SU-DHL-6 (cell line): Measurements from ENCODE around the gene KCTD10.

ENCODE experiments used
- H2AFZ ChIP-seq: fragments of 200-600 bp; sonication (generic); 2 replicates; pipeline ENCODE4 v1.6.1; 2014; ENCODE audit warnings: low read depth, mild to moderate bottlenecking, moderate library complexity, mixed read lengths, antibody characterized with exemption, low read length; ENCODE audit not compliant: severe bottlenecking
- H3F3A ChIP-seq: fragments of 200-600 bp; shearing (Covaris generic); 2 replicates; pipeline ENCODE4 v1.6.0; 2016; ENCODE audit warnings: antibody characterized with exemption, mild to moderate bottlenecking; ENCODE audit not compliant: insufficient read depth
- H3K27ac ChIP-seq: fragments of 200-600 bp; sonication (generic); 2 replicates; pipeline ENCODE4 v1.5.1; 2016; ENCODE audit warnings: low read depth, mild to moderate bottlenecking, low read length, moderate library complexity, mixed read lengths
- H3K27me3 ChIP-seq: fragments of 200-600 bp; sonication (generic), shearing (Covaris generic); 2 replicates; pipeline ENCODE4 v1.6.0; 2014; ENCODE audit warnings: mild to moderate bottlenecking, low read length
- H3K36me3 ChIP-seq: fragments of 200-600 bp; sonication (generic); 2 replicates; pipeline ENCODE4 v1.6.1; 2014; ENCODE audit warnings: mild to moderate bottlenecking, low read length, mixed read lengths
- H3K4me2 ChIP-seq: fragments of 300-600, 200-600 bp; shearing (Covaris generic), sonication (generic); 2 replicates; pipeline ENCODE4 v1.6.0; 2014; ENCODE audit warnings: low read length, low read depth, mild to moderate bottlenecking; ENCODE audit not compliant: poor library complexity, severe bottlenecking
- H3K4me3 ChIP-seq: fragments of 200-600 bp; sonication (generic); 2 replicates; pipeline ENCODE4 v1.5.1; 2014; ENCODE audit warnings: antibody characterized with exemption, low read length, mild to moderate bottlenecking, mixed read lengths; ENCODE audit not compliant: insufficient read depth, poor library complexity, severe bottlenecking
- H3K79me2 ChIP-seq: fragments of 200-600 bp; sonication (generic); 2 replicates; pipeline ENCODE4 v1.6.1; 2014; ENCODE audit warnings: mild to moderate bottlenecking, low read length, moderate library complexity; ENCODE audit not compliant: insufficient read depth
- H3K9ac ChIP-seq: fragments of 200-600 bp; sonication (generic); 2 replicates; pipeline ENCODE4 v1.7.0; 2014; ENCODE audit warnings: mild to moderate bottlenecking, low read length
- H3K9me2 ChIP-seq: fragments of 200-600 bp; sonication (generic); replicated peaks from 2 replicates; pipeline ENCODE4 v1.6.1; 2014; ENCODE audit warnings: low read length; ENCODE audit not compliant: insufficient read depth
- H3K9me3 ChIP-seq: fragments of 200-600 bp; sonication (generic); 2 replicates; pipeline ENCODE4 v1.6.1; 2014; ENCODE audit warnings: low read length, mixed read lengths; ENCODE audit not compliant: insufficient read depth
- H4K20me1 ChIP-seq: fragments of 200-600 bp; sonication (generic); 2 replicates; pipeline ENCODE4 v1.6.1; 2014; ENCODE audit warnings: low read depth, mild to moderate bottlenecking, antibody characterized with exemption, low read length, moderate library complexity, mixed read lengths
- EZH2phosphoT487 ChIP-seq: fragments of 200-600 bp; sonication (generic), shearing (Covaris generic); conservative IDR thresholded peaks from 2 replicates; pipeline ENCODE4 v1.6.1; 2018; ENCODE audit warnings: mild to moderate bottlenecking, antibody characterized with exemption, low read length, moderate library complexity, mixed read lengths
- TF ChIP-seq, protein P1 (sequence below): fragments of 200-600 bp; sonication (generic); IDR thresholded peaks from one replicate; pipeline ENCODE4 v1.5.1; 2017; ENCODE audit warnings: antibody characterized with exemption, mild to moderate bottlenecking, low read length, moderate library complexity; ENCODE audit not compliant: insufficient read depth, poor library complexity, severe bottlenecking

KCTD10 gene

DNA sequence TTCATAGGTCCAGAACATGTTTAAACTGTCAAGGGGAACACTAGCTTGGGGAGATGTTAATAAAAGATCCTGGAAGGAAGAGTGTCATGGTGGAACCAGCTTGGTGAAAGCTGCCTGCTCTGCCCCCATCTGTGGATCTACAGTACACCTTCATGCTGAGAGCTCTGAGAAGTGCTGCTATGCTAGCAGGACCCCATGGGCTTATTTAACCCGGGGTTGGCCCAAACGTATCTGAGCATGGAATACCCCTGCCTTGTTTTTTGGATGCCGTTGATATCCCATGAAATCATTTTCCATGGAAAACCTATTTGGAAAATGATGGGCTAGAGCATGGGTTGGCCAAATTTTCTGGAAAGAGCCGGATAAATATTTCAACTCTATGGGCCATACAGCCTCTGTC, 14.6 kb upstream of the KCTD10 start:
- H3K27ac ChIP-seq = no peak overlapping the region
- no peaks in the 10 kb centered on the region for H3K27me3 ChIP-seq
- TF ChIP-seq, protein P1, sequence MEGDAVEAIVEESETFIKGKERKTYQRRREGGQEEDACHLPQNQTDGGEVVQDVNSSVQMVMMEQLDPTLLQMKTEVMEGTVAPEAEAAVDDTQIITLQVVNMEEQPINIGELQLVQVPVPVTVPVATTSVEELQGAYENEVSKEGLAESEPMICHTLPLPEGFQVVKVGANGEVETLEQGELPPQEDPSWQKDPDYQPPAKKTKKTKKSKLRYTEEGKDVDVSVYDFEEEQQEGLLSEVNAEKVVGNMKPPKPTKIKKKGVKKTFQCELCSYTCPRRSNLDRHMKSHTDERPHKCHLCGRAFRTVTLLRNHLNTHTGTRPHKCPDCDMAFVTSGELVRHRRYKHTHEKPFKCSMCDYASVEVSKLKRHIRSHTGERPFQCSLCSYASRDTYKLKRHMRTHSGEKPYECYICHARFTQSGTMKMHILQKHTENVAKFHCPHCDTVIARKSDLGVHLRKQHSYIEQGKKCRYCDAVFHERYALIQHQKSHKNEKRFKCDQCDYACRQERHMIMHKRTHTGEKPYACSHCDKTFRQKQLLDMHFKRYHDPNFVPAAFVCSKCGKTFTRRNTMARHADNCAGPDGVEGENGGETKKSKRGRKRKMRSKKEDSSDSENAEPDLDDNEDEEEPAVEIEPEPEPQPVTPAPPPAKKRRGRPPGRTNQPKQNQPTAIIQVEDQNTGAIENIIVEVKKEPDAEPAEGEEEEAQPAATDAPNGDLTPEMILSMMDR = no peak
- TF ChIP-seq EZH2phosphoT487 = no peak
- H3K79me2 ChIP-seq = no peaks in the 10 kb centered on the region
- H2AFZ ChIP-seq = no peak overlapping the region
- no peaks in the 10 kb centered on the region for H4K20me1 ChIP-seq
- no peak overlapping the region for H3K9ac ChIP-seq
- no peak overlapping the region for H3K4me2 ChIP-seq
- no peaks in the 10 kb centered on the region for H3K9me2 ChIP-seq
- no peaks in the 10 kb centered on the region for H3F3A ChIP-seq
- H3K36me3 ChIP-seq = no peaks in the 10 kb centered on the region
- H3K4me3 ChIP-seq = no peak overlapping the region
- H3K9me3 ChIP-seq = no peaks in the 10 kb centered on the region

DNA sequence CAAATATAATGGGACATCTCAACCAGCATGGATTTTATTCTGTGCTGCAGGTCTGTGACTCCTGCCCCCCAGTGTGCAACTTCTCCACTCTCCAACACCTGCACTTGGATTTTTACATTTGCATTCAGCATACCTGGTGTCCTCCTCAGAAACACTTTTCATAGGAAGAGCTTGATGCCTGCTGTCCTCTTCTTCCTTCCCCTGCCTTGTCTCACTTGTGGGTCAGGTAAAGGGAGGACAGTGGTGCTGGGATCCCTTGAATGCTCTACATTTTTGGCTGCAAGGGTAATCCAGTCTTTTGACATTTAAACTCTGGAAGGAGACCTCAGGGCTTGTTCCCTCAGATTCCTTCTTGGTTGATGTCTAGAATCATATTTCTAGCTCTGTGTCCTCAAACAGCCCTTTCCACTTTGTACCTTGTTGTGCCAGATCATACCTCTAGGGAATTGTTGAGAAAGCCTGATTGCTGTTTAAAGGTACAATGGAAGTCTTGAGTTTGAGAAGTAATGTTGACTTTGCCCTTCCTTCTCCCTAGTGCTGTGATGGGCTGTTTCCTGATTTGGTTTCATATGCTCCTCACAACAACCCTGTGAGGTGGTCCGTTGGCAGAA, 13.0 kb upstream of the KCTD10 start:
- Histone ChIP-seq H3K27ac (no peak overlapping the region), H3K9ac (no peak overlapping the region), H3K9me2 (no peaks in the 10 kb centered on the region), H4K20me1 (no peaks in the 10 kb centered on the region), H3K4me3 (no peak overlapping the region), H3K36me3 (no peaks in the 10 kb centered on the region), H3K9me3 (no peaks in the 10 kb centered on the region), H3K4me2 (no peak overlapping the region), H3K27me3 (no peaks in the 10 kb centered on the region), H3K79me2 (no peaks in the 10 kb centered on the region), H3F3A (no peaks in the 10 kb centered on the region), H2AFZ (no peak overlapping the region)
- TF ChIP-seq, protein P1 = no peak
- no peak for TF ChIP-seq EZH2phosphoT487

DNA sequence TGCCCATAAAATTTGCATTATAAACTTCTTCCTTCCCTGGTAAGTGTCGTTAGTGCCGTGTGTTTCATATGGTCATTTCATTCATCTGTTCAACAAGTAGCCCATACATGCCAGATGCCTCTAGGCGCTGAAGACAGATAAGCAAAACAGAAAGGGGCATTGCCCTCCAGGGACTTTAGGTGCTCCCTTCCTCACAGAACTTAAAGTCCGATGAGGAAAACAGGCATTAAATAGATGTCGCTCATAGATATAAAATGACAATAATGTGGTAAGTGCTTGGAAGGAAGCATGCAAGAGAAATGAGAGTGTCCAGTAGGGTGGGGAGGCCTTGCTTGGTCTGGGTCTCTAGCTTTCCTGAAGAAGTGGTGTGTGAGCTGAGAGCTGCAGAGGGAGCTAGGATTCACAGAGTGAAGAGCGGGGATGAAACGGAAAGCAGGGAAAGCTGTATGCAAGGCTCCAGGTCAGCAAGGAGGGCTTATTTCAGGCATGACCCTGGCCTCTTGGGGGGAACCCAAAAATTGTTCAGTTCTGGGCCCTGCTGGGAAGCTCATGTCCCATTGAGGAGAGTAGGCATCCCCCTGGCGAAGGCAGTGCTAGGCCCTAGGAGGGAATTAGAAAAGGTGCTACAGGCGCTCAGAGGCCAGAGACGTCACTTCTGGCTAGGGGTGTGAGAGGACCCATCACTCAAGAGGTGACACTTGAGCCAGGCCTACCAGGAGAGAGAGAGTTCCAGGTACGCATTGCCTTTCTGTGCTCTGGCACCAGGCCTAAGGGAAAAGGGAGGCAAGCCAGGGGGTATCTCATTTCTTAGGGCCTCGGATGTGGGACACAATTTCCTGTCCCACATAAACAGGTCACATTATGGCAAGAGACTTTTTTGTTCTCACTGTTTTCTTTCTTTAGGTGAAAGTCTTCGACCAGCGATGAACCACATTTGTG, 12.2 kb upstream of the KCTD10 start:
- H3K9ac ChIP-seq = no peak overlapping the region

More for the DNA sequence above, 12.2 kb upstream of the KCTD10 start:
- Histone ChIP-seq H3K27ac (no peak overlapping the region), H3K79me2 (no peaks in the 10 kb centered on the region), H3K4me2 (no peak overlapping the region), H3F3A (no peaks in the 10 kb centered on the region), H3K27me3 (no peaks in the 10 kb centered on the region), H3K9me2 (no peaks in the 10 kb centered on the region), H2AFZ (no peak overlapping the region), H4K20me1 (no peaks in the 10 kb centered on the region), H3K36me3 (no peaks in the 10 kb centered on the region), H3K4me3 (no peak overlapping the region), H3K9me3 (no peaks in the 10 kb centered on the region)
- TF ChIP-seq, protein P1 = no peak
- TF ChIP-seq EZH2phosphoT487 = no peak
